ENCODE data around the gene NOG. TPM values are rescaled to one million over a fixed set of nuclear protein-coding genes. Genes with fewer than 3 reads are reported as not detected.

The NOG gene
- total RNA-seq, 2 experiments from 2014 or later: not detected

GRCh38 chr17:56635641-56636040, 42.1 kb downstream of the NOG start:
- Histone ChIP-seq H3K36me3 (ENCODE audit: insufficient read depth, low read length) (no peaks in the 10 kb centered on the region), H3K9me3 (ENCODE audit: low read length) (no peaks in the 10 kb centered on the region), H4K20me1 (ENCODE audit: insufficient read depth, low read length) (no peaks in the 10 kb centered on the region), H3K4me2 (ENCODE audit: low read length) (no peak overlapping the region), H3K9me2 (ENCODE audit: insufficient read depth, low read length) (no peaks in the 10 kb centered on the region), H3K4me3 (ENCODE audit: low read depth, low read length, poor library complexity, severe bottlenecking) (no peak overlapping the region), H3K27ac (ENCODE audit: low read depth, low read length, poor library complexity, severe bottlenecking) (no peak overlapping the region), H3K79me2 (ENCODE audit: insufficient read depth, low read depth, low read length) (no peaks in the 10 kb centered on the region), H2AFZ (ENCODE audit: low read length) (no peak overlapping the region), H3K4me1 (ENCODE audit: insufficient read depth, low read length, poor library complexity, severe bottlenecking) (no peaks in the 10 kb centered on the region)
- ChIA-PET CTCF (ENCODE audit: unreplicated experiment) (no interaction called here), POLR2A (interaction anchor here (0.7 kb wide), 1 partner anchor 84 kb away, joined by 4 read pairs; no protein-coding TSS in a partner anchor)
- intact Hi-C loops (cut with micrococcal nuclease; ENCODE audit: unreplicated experiment): no loop called here
- DNase-seq (ENCODE audit: low spot score): no peak
- TF ChIP-seq EZH2phosphoT487 (IDR thresholded peaks at IDR 0.05; ENCODE audit: borderline replicate concordance, low read depth, low read length) (no peak), CTCF (conservative IDR thresholded peaks at IDR 0.05; ENCODE audit: low read length) (no peak)
- no TSS peak for BruUV-seq (replicated peaks)

GRCh38 chr17:56636265-56636664, 42.8 kb downstream of the NOG start:
- no peaks in the 10 kb centered on the region for H3K79me2 ChIP-seq (ENCODE audit: insufficient read depth, low read depth, low read length)
- H2AFZ ChIP-seq (ENCODE audit: low read length): no peak overlapping the region
- no peak for TF ChIP-seq EZH2phosphoT487 (IDR thresholded peaks at IDR 0.05; ENCODE audit: borderline replicate concordance, low read depth, low read length)
- TF ChIP-seq CTCF (conservative IDR thresholded peaks at IDR 0.05; ENCODE audit: low read length): no peak
- intact Hi-C loops (cut with micrococcal nuclease; ENCODE audit: unreplicated experiment): no loop called here
- no peaks in the 10 kb centered on the region for H3K36me3 ChIP-seq (ENCODE audit: insufficient read depth, low read length)
- H3K4me2 ChIP-seq (ENCODE audit: low read length): no peak overlapping the region
- H3K9me3 ChIP-seq (ENCODE audit: low read length): no peaks in the 10 kb centered on the region
- no peaks in the 10 kb centered on the region for H3K4me1 ChIP-seq (ENCODE audit: insufficient read depth, low read length, poor library complexity, severe bottlenecking)
- no TSS peak for BruUV-seq (replicated peaks)
- H3K9me2 ChIP-seq (ENCODE audit: insufficient read depth, low read length): no peaks in the 10 kb centered on the region
- H4K20me1 ChIP-seq (ENCODE audit: insufficient read depth, low read length): no peaks in the 10 kb centered on the region
- H3K27ac ChIP-seq (ENCODE audit: low read depth, low read length, poor library complexity, severe bottlenecking): no peak overlapping the region
- POLR2A ChIA-PET: no interaction called here
- CTCF ChIA-PET (ENCODE audit: unreplicated experiment): no interaction called here
- no peak for DNase-seq (ENCODE audit: low spot score)
- H3K4me3 ChIP-seq (ENCODE audit: low read depth, low read length, poor library complexity, severe bottlenecking): no peak overlapping the region

GRCh38 chr17:56637254-56637653, 43.8 kb downstream of the NOG start:
- Histone ChIP-seq H3K4me2 (ENCODE audit: low read length) (no peak overlapping the region), H4K20me1 (ENCODE audit: insufficient read depth, low read length) (no peaks in the 10 kb centered on the region), H3K9me3 (ENCODE audit: low read length) (no peaks in the 10 kb centered on the region), H3K27ac (ENCODE audit: low read depth, low read length, poor library complexity, severe bottlenecking) (no peak overlapping the region), H3K4me3 (ENCODE audit: low read depth, low read length, poor library complexity, severe bottlenecking) (no peak overlapping the region), H3K9me2 (ENCODE audit: insufficient read depth, low read length) (no peaks in the 10 kb centered on the region), H3K36me3 (ENCODE audit: insufficient read depth, low read length) (no peaks in the 10 kb centered on the region), H2AFZ (ENCODE audit: low read length) (no peak overlapping the region), H3K4me1 (ENCODE audit: insufficient read depth, low read length, poor library complexity, severe bottlenecking) (no peaks in the 10 kb centered on the region), H3K79me2 (ENCODE audit: insufficient read depth, low read depth, low read length) (no peaks in the 10 kb centered on the region)
- ChIA-PET CTCF (ENCODE audit: unreplicated experiment) (no interaction called here), POLR2A (interaction anchor here (0.6 kb wide), 1 partner anchor 316 kb away, joined by 6 read pairs; no protein-coding TSS in a partner anchor)
- no peak for DNase-seq (ENCODE audit: low spot score)
- BruUV-seq (replicated peaks): no TSS peak
- intact Hi-C loops (cut with micrococcal nuclease; ENCODE audit: unreplicated experiment): no loop called here
- no peak for TF ChIP-seq EZH2phosphoT487 (IDR thresholded peaks at IDR 0.05; ENCODE audit: borderline replicate concordance, low read depth, low read length)
- no peak for TF ChIP-seq CTCF (conservative IDR thresholded peaks at IDR 0.05; ENCODE audit: low read length)
